ENCODE measurements around the gene TH. TPM values are rescaled to one million over a fixed set of nuclear protein-coding genes. Genes with fewer than 3 reads are reported as not detected.

The TH gene
- polyA plus RNA-seq, 1 donor from 2014 or later, result 3.6 TPM

DNA sequence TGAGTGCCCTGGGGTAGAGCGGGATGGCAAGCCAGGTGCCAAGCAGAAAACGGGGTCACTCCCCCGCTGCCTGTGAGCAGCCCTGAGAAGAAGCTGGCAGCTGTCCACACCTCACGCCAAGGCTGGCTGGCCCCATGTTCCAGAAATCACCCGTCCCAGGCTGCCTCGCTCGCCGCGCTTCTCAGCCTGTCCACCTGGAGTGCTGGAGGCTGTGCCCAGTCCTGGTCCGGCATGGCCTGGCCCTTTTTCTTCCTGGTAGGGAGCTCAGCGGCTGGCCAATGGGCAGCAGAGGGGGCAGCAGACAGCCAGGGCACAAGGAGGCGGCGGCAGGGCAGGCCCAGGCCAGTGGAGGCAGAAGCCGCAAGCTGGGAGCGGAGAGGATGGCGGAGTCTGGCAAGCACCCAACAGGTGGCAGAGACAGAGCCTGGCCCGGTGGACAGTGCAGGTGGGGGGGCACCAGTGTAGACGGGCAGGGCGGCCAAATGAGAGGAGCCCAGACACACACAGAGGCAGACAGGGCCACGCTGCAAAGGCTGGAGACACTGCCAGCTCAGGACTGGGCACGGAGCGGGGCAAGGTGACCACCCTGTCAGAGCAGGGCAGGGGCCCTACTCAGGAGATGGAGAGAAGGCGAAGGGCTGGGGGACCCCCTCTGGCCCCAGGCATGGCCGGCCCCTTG lies 37.2 kb upstream of the TH start:
- H3K9ac ChIP-seq (ENCODE audit: low read length), result no peak overlapping the region
- no peaks in the 10 kb centered on the region for H4K20me1 ChIP-seq (ENCODE audit: insufficient read depth)
- TF ChIP-seq, protein P1, sequence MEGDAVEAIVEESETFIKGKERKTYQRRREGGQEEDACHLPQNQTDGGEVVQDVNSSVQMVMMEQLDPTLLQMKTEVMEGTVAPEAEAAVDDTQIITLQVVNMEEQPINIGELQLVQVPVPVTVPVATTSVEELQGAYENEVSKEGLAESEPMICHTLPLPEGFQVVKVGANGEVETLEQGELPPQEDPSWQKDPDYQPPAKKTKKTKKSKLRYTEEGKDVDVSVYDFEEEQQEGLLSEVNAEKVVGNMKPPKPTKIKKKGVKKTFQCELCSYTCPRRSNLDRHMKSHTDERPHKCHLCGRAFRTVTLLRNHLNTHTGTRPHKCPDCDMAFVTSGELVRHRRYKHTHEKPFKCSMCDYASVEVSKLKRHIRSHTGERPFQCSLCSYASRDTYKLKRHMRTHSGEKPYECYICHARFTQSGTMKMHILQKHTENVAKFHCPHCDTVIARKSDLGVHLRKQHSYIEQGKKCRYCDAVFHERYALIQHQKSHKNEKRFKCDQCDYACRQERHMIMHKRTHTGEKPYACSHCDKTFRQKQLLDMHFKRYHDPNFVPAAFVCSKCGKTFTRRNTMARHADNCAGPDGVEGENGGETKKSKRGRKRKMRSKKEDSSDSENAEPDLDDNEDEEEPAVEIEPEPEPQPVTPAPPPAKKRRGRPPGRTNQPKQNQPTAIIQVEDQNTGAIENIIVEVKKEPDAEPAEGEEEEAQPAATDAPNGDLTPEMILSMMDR (IDR thresholded peaks at IDR 0.05; ENCODE audit: poor library complexity, severe bottlenecking), result no peak
- TF ChIP-seq MXI1 (conservative IDR thresholded peaks at IDR 0.05; ENCODE audit: poor library complexity, severe bottlenecking) (no peak), EZH2 (IDR thresholded peaks at IDR 0.05; ENCODE audit: borderline replicate concordance, insufficient read depth, low read length, poor library complexity, severe bottlenecking) (no peak), EP300 (conservative IDR thresholded peaks at IDR 0.05; ENCODE audit: poor library complexity, severe bottlenecking) (no peak), SMC3 (conservative IDR thresholded peaks at IDR 0.05; ENCODE audit: poor library complexity) (no peak), TAF1 (IDR thresholded peaks at IDR 0.05; ENCODE audit: low read depth) (no peak), RAD21 (conservative IDR thresholded peaks at IDR 0.05) (no peak), POLR2AphosphoS5 (IDR thresholded peaks at IDR 0.05) (no peak)
- TF ChIP-seq, protein P2, sequence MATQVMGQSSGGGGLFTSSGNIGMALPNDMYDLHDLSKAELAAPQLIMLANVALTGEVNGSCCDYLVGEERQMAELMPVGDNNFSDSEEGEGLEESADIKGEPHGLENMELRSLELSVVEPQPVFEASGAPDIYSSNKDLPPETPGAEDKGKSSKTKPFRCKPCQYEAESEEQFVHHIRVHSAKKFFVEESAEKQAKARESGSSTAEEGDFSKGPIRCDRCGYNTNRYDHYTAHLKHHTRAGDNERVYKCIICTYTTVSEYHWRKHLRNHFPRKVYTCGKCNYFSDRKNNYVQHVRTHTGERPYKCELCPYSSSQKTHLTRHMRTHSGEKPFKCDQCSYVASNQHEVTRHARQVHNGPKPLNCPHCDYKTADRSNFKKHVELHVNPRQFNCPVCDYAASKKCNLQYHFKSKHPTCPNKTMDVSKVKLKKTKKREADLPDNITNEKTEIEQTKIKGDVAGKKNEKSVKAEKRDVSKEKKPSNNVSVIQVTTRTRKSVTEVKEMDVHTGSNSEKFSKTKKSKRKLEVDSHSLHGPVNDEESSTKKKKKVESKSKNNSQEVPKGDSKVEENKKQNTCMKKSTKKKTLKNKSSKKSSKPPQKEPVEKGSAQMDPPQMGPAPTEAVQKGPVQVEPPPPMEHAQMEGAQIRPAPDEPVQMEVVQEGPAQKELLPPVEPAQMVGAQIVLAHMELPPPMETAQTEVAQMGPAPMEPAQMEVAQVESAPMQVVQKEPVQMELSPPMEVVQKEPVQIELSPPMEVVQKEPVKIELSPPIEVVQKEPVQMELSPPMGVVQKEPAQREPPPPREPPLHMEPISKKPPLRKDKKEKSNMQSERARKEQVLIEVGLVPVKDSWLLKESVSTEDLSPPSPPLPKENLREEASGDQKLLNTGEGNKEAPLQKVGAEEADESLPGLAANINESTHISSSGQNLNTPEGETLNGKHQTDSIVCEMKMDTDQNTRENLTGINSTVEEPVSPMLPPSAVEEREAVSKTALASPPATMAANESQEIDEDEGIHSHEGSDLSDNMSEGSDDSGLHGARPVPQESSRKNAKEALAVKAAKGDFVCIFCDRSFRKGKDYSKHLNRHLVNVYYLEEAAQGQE (IDR thresholded peaks at IDR 0.05; ENCODE audit: borderline replicate concordance), result no peak
- no peaks in the 10 kb centered on the region for H3K79me2 ChIP-seq (replicated peaks; ENCODE audit: insufficient read depth, low read length)
- H2AFZ ChIP-seq (ENCODE audit: low read depth, low read length), result no peak overlapping the region
- H3K9me2 ChIP-seq (ENCODE audit: insufficient read depth, low read length), result no peaks in the 10 kb centered on the region
- H3F3A ChIP-seq (ENCODE audit: insufficient read depth, low read length, poor library complexity, severe bottlenecking), result no peaks in the 10 kb centered on the region
- H3K4me2 ChIP-seq (ENCODE audit: low read length), result no peak overlapping the region
- no peak overlapping the region for H3K4me3 ChIP-seq (ENCODE audit: low read length)
- no peaks in the 10 kb centered on the region for H3K27me3 ChIP-seq (ENCODE audit: insufficient read depth, low read depth, low read length)
- H3K36me3 ChIP-seq (ENCODE audit: insufficient read depth, low read length), result no peaks in the 10 kb centered on the region
- H3K9me3 ChIP-seq (ENCODE audit: low read length), result no peaks in the 10 kb centered on the region
- H3K27ac ChIP-seq (ENCODE audit: low read length), result no peak overlapping the region

DNA sequence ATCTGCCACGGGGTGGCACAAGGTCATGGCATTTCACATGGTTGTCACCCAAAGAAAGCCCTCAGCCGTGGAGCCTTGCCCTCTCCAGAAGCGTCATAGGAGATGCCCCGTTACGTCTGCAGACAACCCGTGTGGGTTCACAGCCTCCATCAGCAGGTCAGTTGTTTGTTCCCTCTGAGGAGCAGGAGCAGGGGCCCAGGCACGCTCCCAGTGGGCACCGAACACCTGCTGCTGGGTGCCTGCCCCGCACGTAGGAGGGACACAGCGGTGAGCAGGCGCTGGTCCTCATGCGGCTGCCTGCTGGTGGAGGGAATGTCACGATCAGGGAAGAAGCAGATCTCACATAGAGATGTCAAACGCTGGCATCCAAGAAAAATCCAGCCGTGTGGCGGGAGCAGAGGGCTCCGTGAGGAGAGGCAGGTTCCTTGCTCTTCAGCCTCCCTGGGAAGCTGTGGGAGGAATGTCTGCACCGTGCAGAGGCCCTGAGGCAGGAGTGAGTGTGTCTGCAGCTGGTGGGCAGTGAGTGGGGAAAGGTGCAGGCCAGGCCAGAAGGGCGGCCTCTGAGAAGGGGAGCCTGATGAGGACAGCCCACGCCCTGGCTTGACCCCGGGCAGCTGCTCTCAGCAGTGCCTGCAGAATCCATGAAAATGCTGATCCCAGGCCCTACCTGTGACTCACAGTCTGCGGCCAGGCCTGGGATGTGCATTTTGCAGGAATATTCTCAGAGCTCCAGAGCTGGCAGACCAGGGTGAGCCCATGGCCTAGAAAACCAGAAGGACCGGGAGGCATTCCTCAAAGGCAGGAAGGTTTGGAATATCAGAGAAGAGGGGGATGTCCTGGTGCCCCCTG lies 36.4 kb upstream of the TH start:
- no peaks in the 10 kb centered on the region for H3K27me3 ChIP-seq (ENCODE audit: insufficient read depth, low read depth, low read length)
- H3F3A ChIP-seq (ENCODE audit: insufficient read depth, low read length, poor library complexity, severe bottlenecking), result no peaks in the 10 kb centered on the region
- H3K36me3 ChIP-seq (ENCODE audit: insufficient read depth, low read length), result no peaks in the 10 kb centered on the region
- H3K9ac ChIP-seq (ENCODE audit: low read length), result no peak overlapping the region
- no peaks in the 10 kb centered on the region for H3K9me3 ChIP-seq (ENCODE audit: low read length)
- no peaks in the 10 kb centered on the region for H4K20me1 ChIP-seq (ENCODE audit: insufficient read depth)
- no peaks in the 10 kb centered on the region for H3K9me2 ChIP-seq (ENCODE audit: insufficient read depth, low read length)
- H3K4me2 ChIP-seq (ENCODE audit: low read length), result no peak overlapping the region
- no peak overlapping the region for H3K4me3 ChIP-seq (ENCODE audit: low read length)
- H3K27ac ChIP-seq (ENCODE audit: low read length), result no peak overlapping the region
- no peak for TF ChIP-seq EZH2 (IDR thresholded peaks at IDR 0.05; ENCODE audit: borderline replicate concordance, insufficient read depth, low read length, poor library complexity, severe bottlenecking)
- no peak for TF ChIP-seq EP300 (conservative IDR thresholded peaks at IDR 0.05; ENCODE audit: poor library complexity, severe bottlenecking)
- no peak for TF ChIP-seq RAD21 (conservative IDR thresholded peaks at IDR 0.05)
- TF ChIP-seq, protein P2 (IDR thresholded peaks at IDR 0.05; ENCODE audit: borderline replicate concordance), result no peak
- TF ChIP-seq, protein P1 (IDR thresholded peaks at IDR 0.05; ENCODE audit: poor library complexity, severe bottlenecking), result no peak
- TF ChIP-seq MXI1 (conservative IDR thresholded peaks at IDR 0.05; ENCODE audit: poor library complexity, severe bottlenecking), result no peak
- no peak for TF ChIP-seq SMC3 (conservative IDR thresholded peaks at IDR 0.05; ENCODE audit: poor library complexity)
- TF ChIP-seq POLR2AphosphoS5 (IDR thresholded peaks at IDR 0.05), result no peak
- TF ChIP-seq TAF1 (IDR thresholded peaks at IDR 0.05; ENCODE audit: low read depth), result no peak
- no peak overlapping the region for H2AFZ ChIP-seq (ENCODE audit: low read depth, low read length)
- no peaks in the 10 kb centered on the region for H3K79me2 ChIP-seq (replicated peaks; ENCODE audit: insufficient read depth, low read length)
